T-helper 9 cell (primary cell): Measurements from ENCODE around the gene OCA2.

Experiments
- DNase-seq: peaks from one replicate; pipeline ENCODE4 v3.0.0-alpha.2; 2020

The OCA2 gene

DNA sequence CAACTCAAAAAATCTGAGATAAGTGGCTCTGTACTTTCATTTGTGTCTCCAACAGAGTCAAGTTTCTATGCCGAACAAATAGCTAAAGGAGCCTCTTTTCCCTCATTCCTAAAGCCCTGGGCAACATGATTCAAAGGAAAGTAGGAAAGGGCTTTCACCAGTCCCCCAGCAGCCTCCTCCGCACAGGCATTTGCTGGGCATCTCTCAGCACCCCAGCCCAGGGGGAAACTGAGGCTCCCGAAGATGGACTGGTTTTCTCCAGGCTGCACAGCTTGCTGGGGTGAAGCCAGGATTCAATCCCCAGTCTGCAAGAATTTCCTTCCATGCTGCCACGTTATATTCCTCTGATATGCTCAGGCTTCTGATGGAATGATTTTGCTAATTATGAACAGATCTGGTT is 163.8 kb downstream of the OCA2 start:
- DNase-seq: no peak

DNA sequence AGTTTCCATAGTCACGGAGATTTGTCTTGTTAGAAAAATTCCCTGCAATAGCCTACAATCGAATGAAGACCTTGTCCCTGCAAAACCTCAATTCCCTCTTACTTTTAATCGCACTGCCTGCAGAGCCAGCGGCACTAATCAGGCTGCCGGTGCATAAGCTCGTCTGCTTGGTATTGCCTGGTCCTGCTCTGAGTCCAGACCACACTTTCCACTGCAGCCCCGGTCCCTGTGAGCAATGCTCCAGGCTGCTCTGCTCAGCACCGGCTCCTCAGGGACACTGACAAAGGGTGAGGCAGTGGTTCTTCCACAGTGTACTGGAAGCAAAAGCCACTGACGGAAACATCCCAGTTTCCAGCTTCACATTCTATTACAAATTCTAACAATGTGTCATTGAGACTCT is 164.3 kb downstream of the OCA2 start:
- no peak for DNase-seq

DNA sequence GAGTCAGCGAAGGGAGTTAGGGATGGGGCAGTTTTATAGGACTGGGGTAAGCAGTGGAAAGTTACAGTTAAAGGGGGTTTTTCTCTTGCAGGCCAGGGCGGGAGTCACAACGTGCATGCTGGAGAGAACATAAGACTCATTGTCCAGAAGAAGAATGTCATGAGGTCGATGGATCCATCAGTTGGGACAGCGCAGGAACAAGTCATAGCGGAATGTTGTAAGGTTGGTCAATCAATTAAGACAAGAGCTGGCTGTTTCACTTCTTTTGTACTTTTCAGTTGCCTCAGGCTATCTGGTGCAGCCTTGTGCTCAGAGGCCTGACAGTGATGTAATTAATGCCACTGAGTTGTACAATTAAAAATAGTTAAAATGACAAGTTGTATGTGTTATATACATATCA is 165.6 kb downstream of the OCA2 start:
- DNase-seq: no peak

GRCh38 chr15:27932600-27932999 is 166.5 kb downstream of the OCA2 start:
- DNase-seq: no peak

GRCh38 chr15:27928386-27928785 is 170.7 kb downstream of the OCA2 start:
- DNase-seq: no peak

GRCh38 chr15:27912283-27912682 is 186.8 kb downstream of the OCA2 start:
- DNase-seq: no peak

DNA sequence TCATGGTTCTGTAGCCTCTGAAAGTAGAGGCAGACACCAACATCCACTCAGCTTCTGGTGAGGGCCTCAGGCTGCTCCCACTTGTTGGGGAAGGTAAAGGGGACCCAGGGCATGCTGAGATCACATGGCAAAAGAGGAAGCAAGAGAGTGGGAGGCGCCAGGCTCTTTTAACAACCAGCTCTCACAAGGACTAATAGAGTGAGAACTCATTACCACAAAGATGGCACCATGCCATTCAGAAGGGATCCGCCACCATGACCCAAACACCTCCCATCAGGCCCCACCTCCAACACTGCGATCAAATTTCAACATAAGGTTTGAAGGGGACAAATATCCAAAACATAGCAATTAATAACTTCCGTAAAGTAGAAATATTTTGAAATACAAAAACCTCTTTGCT is 192.3 kb downstream of the OCA2 start:
- no peak for DNase-seq

DNA sequence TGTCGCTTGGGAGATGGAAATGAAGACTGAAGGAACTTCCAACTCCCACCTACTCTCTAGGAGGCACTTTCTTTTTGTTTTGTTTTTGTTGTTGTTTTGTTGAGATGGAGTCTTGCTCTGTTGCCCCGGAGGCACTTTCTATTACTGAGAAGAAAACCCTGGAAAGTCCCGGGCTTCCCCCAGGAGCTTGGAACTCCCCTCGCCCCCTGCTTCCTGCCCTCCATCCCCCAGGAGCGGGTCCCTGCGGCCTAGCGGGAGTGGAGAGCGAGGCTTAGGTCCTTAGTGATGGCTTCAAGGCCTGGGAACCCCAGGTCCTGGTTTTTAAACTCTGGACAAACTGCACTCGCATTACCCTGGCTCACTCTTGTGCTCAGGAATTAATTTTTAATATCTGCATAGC is 195.7 kb downstream of the OCA2 start:
- DNase-seq: no peak

DNA sequence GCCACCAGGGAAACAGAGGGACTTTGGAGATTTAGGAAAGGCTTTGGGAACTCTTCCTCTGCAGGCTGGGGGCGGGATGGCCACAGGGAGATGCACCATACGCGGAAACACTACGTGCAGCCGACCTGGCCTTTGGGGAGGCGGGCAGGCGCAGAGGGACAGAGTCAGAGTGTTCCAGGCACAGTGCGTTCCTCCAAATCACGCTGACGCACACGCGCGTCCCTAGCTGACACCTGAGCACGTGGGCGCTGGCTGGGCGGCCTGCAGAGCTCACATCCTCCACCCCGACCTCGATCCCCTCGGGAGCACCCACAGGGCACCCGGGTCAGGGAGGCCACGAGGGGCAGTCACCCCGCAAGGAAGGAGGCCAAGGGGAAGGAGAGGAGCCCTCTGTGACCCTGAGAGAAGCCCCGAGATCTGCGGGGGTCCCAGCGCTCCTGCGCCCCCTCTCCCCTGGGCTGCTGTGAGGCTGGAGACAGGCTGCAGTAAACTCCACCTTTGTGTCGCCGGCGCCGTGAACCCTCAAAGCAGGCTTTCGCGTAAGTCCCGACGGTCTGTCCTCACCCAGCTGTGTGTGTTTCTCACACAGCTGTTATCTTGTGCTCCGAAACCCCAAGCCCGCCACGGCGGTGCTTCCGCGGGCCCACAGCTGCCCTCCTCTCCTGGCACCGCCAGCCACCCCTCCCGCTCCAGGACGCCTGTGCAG is 196.3 kb downstream of the OCA2 start:
- no peak for DNase-seq

DNA sequence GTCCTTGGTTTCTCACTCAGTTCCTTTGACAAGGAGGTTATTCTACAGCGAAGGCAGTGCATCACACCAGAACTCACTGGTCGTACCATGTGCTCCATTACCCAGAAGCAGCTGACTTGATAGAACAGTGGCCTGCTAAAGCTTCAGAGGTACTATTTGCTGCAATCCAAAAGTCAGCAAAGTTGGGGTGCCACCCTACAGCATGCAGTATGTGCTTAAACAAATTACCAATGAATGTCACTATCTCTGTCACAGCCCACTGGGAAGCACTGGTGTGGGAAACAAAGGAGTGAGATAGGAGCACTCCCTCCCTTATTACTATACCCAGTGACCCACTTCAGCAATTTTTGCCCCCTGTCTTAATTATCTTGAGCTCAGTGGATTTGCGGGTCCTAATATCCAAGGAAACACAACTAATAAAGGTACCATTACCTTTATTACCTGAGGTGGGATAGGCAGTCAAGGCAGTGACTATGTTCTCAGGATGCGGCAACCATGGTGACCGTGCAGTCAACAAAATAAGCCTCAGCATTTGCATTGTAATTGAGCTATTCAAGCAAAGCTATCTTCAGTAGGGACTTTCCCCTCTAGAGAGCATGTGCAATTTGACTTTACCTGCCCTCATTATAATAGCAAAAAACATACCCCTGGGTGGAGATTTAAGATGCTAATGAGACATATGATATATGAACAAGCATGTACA is 199.4 kb downstream of the OCA2 start:
- DNase-seq: no peak

DNA sequence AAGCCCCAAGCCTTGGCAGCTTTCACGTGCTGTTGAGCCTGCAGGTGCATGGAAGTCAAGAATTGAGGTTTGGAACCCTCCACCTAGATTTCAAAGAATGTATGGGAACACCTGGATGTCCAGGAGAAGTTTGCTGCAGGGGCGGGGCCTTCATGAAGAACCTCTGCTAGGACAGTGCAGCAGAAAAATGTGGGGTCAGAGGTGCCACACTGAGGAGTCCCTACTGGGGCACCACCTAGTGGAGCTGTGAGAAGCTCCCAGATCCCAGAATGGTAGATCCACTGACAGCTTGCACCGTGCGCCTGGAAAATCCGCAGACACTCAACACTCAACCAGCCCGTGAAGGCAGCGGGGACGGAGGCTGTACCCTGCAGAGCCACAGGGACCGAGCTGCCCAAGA is 201.6 kb downstream of the OCA2 start:
- no peak for DNase-seq

DNA sequence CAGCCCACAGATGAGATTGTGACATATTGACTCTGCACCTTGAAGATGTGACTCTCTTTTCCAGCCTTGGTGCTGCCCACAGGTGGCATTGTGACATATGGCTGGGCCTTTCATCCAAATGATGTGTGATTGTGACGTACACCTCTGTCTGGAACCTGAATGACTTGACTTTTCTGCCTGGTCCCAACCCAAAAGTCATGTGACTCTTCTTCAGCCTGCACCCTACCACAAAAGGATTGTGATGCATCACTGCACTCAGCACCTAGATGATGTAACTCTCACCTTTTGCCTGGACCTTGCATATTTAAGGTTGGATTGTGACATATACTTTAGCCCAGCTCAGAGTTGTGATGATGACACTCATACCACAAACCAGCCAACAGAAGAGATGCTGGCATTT is 204.5 kb downstream of the OCA2 start:
- DNase-seq: no peak

GRCh38 chr15:27889258-27889657 is 209.9 kb downstream of the OCA2 start:
- DNase-seq: no peak

GRCh38 chr15:27885201-27885600 is 213.9 kb downstream of the OCA2 start:
- DNase-seq: no peak

DNA sequence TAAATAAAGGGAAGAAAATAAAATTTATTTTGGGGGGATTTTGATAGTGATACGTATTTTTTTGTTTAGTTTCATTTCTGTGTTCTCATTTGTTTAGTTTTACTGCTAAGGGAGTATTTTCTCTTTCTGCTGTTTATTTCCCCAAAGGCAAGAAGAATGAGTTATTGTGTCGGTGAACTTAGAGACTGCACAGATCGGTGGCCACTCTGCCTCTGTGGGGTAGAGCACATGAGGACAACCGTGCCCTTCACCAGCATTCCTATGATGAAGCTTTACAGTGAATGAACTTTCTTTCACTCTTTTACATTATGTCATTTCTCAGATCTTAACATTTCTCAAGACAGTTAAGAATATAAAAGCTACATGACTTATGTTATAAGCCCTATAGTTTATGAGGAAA is 214.4 kb downstream of the OCA2 start:
- DNase-seq: no peak

DNA sequence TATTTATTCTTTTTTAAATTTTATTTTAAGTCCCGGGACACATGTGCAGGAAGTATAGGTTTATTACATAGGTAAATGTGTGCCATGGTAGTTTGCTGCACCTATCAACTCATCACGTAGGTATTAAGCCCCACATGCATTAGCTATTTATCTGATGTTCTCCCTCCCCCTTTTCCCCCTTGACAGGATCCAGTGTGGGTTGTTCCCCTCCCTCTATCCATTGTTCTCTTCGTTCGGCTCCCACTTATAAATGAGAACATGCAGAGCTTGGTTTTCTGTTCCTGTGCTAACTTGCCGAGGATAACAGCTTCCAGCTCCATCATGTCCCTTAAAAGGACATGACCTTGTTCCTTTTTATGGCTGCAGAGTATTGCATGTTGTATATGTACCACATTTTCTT is 220.3 kb downstream of the OCA2 start:
- DNase-seq: no peak

DNA sequence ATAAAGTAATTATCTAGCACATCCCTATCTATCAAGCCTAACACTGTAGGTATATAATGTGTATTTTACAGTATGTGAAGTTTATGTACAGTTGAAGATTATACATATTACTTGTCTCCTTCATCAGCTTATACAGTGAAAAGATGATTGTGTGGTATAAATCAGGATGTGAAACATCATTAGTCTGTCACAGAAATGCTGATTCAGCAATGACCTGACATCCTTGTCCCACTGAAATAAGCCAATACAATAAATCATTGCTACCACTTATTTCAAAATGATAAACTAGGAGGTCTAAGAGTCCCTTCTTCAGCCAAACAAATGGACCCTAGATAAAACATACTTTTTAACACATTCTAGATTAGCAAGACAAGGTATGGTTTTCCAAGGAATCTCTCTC is 225.3 kb downstream of the OCA2 start:
- no peak for DNase-seq

- no peak for DNase-seq
Measured at GRCh38 chr15:27873039-27873438, 226.1 kb downstream of the OCA2 start.

DNA sequence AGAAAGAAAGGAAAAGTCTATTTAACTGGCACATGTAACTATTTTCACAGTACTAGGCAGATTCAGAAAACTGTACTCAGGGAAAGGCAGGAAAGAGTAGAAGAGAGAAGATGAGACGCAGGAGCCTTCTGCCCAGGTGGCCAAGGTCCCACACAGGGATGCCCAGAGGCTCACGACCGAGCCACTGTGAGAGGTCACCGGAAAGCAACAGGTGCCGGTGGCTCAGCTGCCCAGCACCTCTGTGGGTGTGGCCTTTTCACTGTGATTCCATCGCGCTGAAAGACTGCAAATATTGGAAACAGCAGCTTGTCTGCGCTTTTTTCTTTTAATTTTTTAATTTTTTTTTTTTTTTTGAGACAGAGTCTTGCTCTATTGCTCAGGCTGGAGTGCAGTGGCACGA is 226.8 kb downstream of the OCA2 start:
- DNase-seq: no peak

DNA sequence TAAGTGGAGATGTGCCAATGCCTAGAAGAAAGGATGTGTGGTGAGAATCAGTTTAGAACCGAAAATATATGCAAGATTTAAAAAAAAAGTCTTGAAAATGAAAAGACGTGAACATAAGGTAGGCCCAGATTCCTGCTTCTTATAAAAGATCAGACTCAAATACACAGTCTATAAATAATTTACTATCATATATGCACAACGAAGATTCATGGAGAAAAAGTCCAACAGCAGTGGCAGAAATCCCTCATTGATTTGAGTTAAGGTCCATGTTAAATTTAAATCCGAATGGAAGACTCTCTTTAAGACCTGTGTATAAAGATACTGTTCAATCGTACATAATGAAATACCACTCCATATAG is 227.2 kb downstream of the OCA2 start:
- no peak for DNase-seq

GRCh38 chr15:27871078-27871901 is 227.8 kb downstream of the OCA2 start:
- no peak for DNase-seq

- no peak for DNase-seq
Measured at GRCh38 chr15:27870320-27870719, 228.8 kb downstream of the OCA2 start.

DNA sequence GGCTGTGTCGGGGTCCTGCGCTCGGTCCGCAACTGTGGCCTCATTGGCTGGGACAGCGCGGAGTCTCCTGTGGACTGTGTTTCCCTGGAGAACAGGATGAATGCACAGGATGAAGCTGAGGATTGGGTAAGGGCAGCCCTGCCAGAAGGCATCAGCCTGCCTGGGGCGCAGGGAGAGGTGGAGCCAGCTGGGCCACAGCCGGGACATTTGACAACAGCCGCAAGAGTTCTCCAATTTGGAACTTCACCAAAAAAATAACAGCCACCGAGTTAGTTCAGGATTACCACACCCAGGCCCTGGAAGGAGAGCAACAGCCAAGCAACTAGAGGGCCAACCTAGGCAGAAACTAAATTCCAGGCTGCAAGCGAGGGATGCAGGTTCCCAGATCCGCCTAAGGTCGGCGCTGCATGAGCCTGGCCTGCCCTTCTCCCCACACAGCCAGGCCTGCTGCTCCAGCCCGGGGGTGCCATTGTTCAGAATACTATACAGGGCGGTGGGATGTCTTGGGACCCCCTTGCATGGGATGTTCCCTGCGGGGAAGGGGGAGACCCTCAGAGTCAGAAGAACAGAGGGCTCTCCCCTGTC is 229.3 kb downstream of the OCA2 start:
- no peak for DNase-seq
